IMR-90 (cell line): Measurements from ENCODE around the gene VPS37C. TPM values are rescaled to one million over a fixed set of nuclear protein-coding genes. Genes with fewer than 3 reads are reported as not detected.

Source experiments
- ATAC-seq: fragments of 200-7000 bp; cut with Tn5 transposase; 2 replicates; pipeline ENCODE4 v1.9.1; 2020; ENCODE audit warnings: low read depth, mild to moderate bottlenecking, moderate library complexity
- BruUV-seq: library from RNA; stranded (reverse); fragments of 400-500 nt; replicated peaks from 2 replicates; lab custom pipeline; 2021; lab: Mats Ljungman, UMichigan
- CTCF ChIA-PET: fragments of 300-600 bp; formaldehyde crosslinking; extraction: SDS; loops from one replicate; lab custom pipeline; 2021; ENCODE audit warnings: antibody characterized with exemption; lab: Yijun Ruan, JAX
- POLR2A ChIA-PET: fragments of 300-600 bp; sonication (Branson Sonifier 250); formaldehyde crosslinking; loops from one replicate; lab custom pipeline; 2022; ENCODE audit warnings: antibody characterized with exemption; ENCODE audit not compliant: unreplicated experiment; lab: Charles Lee
- DNase-seq: peaks from one replicate; pipeline ENCODE4 v3.0.0; 2013
- H2AFZ ChIP-seq: replicated peaks from 2 replicates; pipeline ENCODE3; 2013; ENCODE audit warnings: low read length, mild to moderate bottlenecking; ENCODE audit not compliant: poor library complexity
- H2AK5ac ChIP-seq: 2 replicates; pipeline ENCODE4 v1.6.1; 2013; ENCODE audit warnings: low read depth, low read length, inconsistent platforms
- H2AK9ac ChIP-seq: replicated peaks from 2 replicates; pipeline ENCODE3; 2013; ENCODE audit warnings: mild to moderate bottlenecking, low read depth, low read length, moderate library complexity; ENCODE audit not compliant: poor library complexity
- H2BK120ac ChIP-seq: 2 replicates; pipeline ENCODE4 v1.6.1; 2013; ENCODE audit warnings: low read depth, low read length, inconsistent platforms
- H2BK15ac ChIP-seq: 3 replicates; pipeline ENCODE4 v1.6.1; 2013; ENCODE audit warnings: low read depth, low read length, inconsistent platforms
- H2BK20ac ChIP-seq: 2 replicates; pipeline ENCODE4 v1.6.1; 2013; ENCODE audit warnings: low read depth, mild to moderate bottlenecking, inconsistent platforms, low read length, moderate library complexity
- H2BK5ac ChIP-seq: 2 replicates; pipeline ENCODE4 v1.6.1; 2013; ENCODE audit warnings: mild to moderate bottlenecking, low read depth, low read length, inconsistent platforms; ENCODE audit not compliant: poor library complexity, severe bottlenecking
- H3K14ac ChIP-seq: replicated peaks from 2 replicates; pipeline ENCODE4 v1.6.1; 2013; ENCODE audit warnings: low read depth, low read length, inconsistent platforms
- H3K18ac ChIP-seq: 2 replicates; pipeline ENCODE4 v1.6.1; 2013; ENCODE audit warnings: low read depth, low read length, control low read depth
- H3K23ac ChIP-seq: 2 replicates; pipeline ENCODE4 v1.6.1; 2013; ENCODE audit warnings: low read depth, low read length, inconsistent platforms
- H3K27ac ChIP-seq: 2 replicates; pipeline ENCODE4 v1.5.1; 2013; ENCODE audit warnings: mild to moderate bottlenecking, control low read depth, low read length; ENCODE audit not compliant: insufficient read depth
- H3K27me3 ChIP-seq: 2 replicates; pipeline ENCODE4 v1.6.1; 2013; ENCODE audit warnings: low read length; ENCODE audit not compliant: control insufficient read depth, insufficient read depth
- H3K36me3 ChIP-seq: 2 replicates; pipeline ENCODE4 v1.6.1; 2013; ENCODE audit warnings: low read length, mixed read lengths; ENCODE audit not compliant: control insufficient read depth, insufficient read depth
- H3K4ac ChIP-seq: 2 replicates; pipeline ENCODE4 v1.6.1; 2013; ENCODE audit warnings: low read depth, low read length, inconsistent platforms
- H3K4me1 ChIP-seq: 2 replicates; pipeline ENCODE4 v1.6.1; 2013; ENCODE audit warnings: low read length, mixed read lengths; ENCODE audit not compliant: control insufficient read depth, insufficient read depth
- H3K4me2 ChIP-seq: 2 replicates; pipeline ENCODE4 v1.6.1; 2013; ENCODE audit warnings: low read depth, mild to moderate bottlenecking, control low read depth, low read length, moderate library complexity
- H3K4me3 ChIP-seq: 2 replicates; pipeline ENCODE4 v1.5.1; 2013; ENCODE audit warnings: low read depth, mild to moderate bottlenecking, control low read depth, low read length, moderate library complexity; ENCODE audit not compliant: insufficient read depth
- H3K56ac ChIP-seq: 2 replicates; pipeline ENCODE4 v1.6.1; 2013; ENCODE audit warnings: low read length, inconsistent platforms; ENCODE audit not compliant: insufficient read depth; ENCODE audit errors: extremely low read depth
- H3K79me1 ChIP-seq, 2 experiments: 2 replicates each; pipeline ENCODE4 v1.6.1; 2013; ENCODE audit warnings: low read length in 2 of 2, inconsistent platforms in 1 of 2, low read depth in 1 of 2
- H3K9ac ChIP-seq: 2 replicates; pipeline ENCODE4 v1.6.1; 2013; ENCODE audit warnings: low read depth, low read length, control low read depth
- H3K9me1 ChIP-seq: 2 replicates; pipeline ENCODE4 v1.6.1; 2013; ENCODE audit warnings: low read length, inconsistent platforms; ENCODE audit not compliant: insufficient read depth
- H3K9me3 ChIP-seq: 2 replicates; pipeline ENCODE4 v1.6.1; 2013; ENCODE audit warnings: low read length; ENCODE audit not compliant: control insufficient read depth, insufficient read depth
- H4K20me1 ChIP-seq: 2 replicates; pipeline ENCODE4 v1.6.1; 2013; ENCODE audit warnings: low read length, inconsistent platforms; ENCODE audit not compliant: insufficient read depth
- H4K5ac ChIP-seq: 2 replicates; pipeline ENCODE4 v1.6.1; 2013; ENCODE audit warnings: mild to moderate bottlenecking, low read depth, low read length, control low read depth
- H4K8ac ChIP-seq, 2 experiments: 2 replicates each; pipeline ENCODE4 v1.6.1; 2013; ENCODE audit warnings: low read depth in 2 of 2, low read length in 2 of 2, control low read depth in 1 of 2, inconsistent platforms in 1 of 2
- H4K91ac ChIP-seq: 2 replicates; pipeline ENCODE4 v1.6.1; 2013; ENCODE audit warnings: low read depth, low read length, inconsistent platforms; ENCODE audit not compliant: insufficient read depth
- BHLHE40 ChIP-seq: fragments of 150-350 bp; IDR thresholded peaks from 2 replicates; pipeline ENCODE4 v1.6.1; 2016; ENCODE audit warnings: mild to moderate bottlenecking, low read depth, low read length
- RCOR1 ChIP-seq: IDR thresholded peaks from 2 replicates; pipeline ENCODE4 v1.6.1; 2012; ENCODE audit warnings: mild to moderate bottlenecking, low read length, improper control_type of control experiment; ENCODE audit not compliant: insufficient replicate concordance
- WGBS, 2 experiments: methylation state at CpG; one replicate each; pipeline versions ENCODE4 v1.1.5 to v1.1.7; 2013; ENCODE audit warnings: missing lambda C conversion rate in 2 of 2; ENCODE audit not compliant: insufficient read length in 1 of 2; ENCODE audit errors: extremely low coverage in 2 of 2; 5-methylcytosine and 5-hydroxymethylcytosine counted together
- dilution Hi-C: fragments of 300-500 bp; cut with HindIII; formaldehyde crosslinking; loops from one replicate; pipeline ENCODE4 v1.14.3; 2018; ENCODE audit warnings: low sequenced_read_pairs; ENCODE audit not compliant: unreplicated experiment
- in situ Hi-C: fragments of 300-500 bp; cut with MboI; formaldehyde crosslinking; loops from 3 replicates; pipeline ENCODE4 v1.14.3; 2019; ENCODE audit warnings: low sequenced_read_pairs, inconsistent platforms, mixed read lengths
- intact Hi-C: fragments of 100-400 bp; cut with micrococcal nuclease; formaldehyde crosslinking; loops from 2 replicates; pipeline ENCODE4 v1.10.0; 2022
- polyA plus RNA-seq, 3 experiments: library from polyadenylated mRNA; depleted of rRNA; stranded (reverse); fragments of >200 nt; gene quantifications; 2 replicates each; pipeline ENCODE4 v1.2.3, GENCODE V29; 2012; ENCODE audit warnings: low replicate concordance in 1 of 3
- total RNA-seq: library from RNA; depleted of rRNA; stranded (reverse); fragments of >200 nt; gene quantifications from 2 replicates; pipeline ENCODE4 v1.2.3, GENCODE V29; 2012

VPS37C gene
- total and polyA plus RNA-seq, 2 of the 4 experiments (the other 2 are of a cell fraction) = 3.2 to 13.2 TPM

DNA sequence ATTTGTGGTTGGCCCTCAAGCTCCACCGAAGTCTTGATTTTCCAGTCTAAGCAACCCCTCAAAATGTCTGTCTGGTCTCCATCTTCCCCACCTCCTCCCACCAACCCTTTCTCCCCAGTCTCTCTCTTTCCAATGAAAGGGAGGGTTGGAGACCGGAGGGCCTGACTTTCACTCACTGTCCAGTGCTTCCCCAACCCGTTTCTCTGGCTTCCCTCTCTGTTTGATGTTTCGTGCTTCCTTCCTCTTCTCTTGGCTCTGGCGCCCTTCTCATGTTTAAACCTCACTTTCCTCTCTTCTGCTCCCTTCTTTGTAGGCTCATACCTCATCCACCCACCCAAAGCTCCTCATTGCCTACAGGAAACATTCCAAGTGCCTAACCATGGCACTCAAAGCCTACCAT lies 11.1 kb upstream of the VPS37C start:
- H3K9me3 ChIP-seq = no peaks in the 10 kb centered on the region; the same call in none of the 2 replicates
- dilution Hi-C loops (no loop called here), intact Hi-C loops (loop anchor here (5.0 kb wide), 2 partner anchors 265 to 340 kb away; partner anchors contain the start of gene PRPF19), in situ Hi-C loops (no loop called here)
- no peak overlapping the region for H2AFZ ChIP-seq
- no peaks in the 10 kb centered on the region for H3K9me1 ChIP-seq
- ATAC-seq (no peak), DNase-seq (no peak)
- H3K4me3 ChIP-seq = no peak overlapping the region
- H3K4me1 ChIP-seq = no peaks in the 10 kb centered on the region
- H3K56ac ChIP-seq = no peak overlapping the region
- H3K23ac ChIP-seq = no peak overlapping the region
- no peak overlapping the region for H3K18ac ChIP-seq
- TF ChIP-seq RCOR1 = no peak
- TF ChIP-seq BHLHE40 = no peak
- H4K20me1 ChIP-seq = no peaks in the 10 kb centered on the region
- ChIA-PET CTCF (no interaction called here), POLR2A (no interaction called here)
- no peak overlapping the region for H3K27ac ChIP-seq
- H3K4ac ChIP-seq = no peak overlapping the region
- H4K8ac ChIP-seq = no peak overlapping the region
- no peaks in the 10 kb centered on the region for H3K79me1 ChIP-seq
- H2BK120ac ChIP-seq = no peak overlapping the region
- no TSS peak for BruUV-seq
- no peak overlapping the region for H4K91ac ChIP-seq
- WGBS, 2 experiments = 66% methylated on average over 2 of the region's 5 CpGs; no CpG with 5 or more reads in 1 of the 2 experiments
- peaks cover 56% of the 10 kb centered on the region for H3K27me3 ChIP-seq
- H2BK15ac ChIP-seq = no peak overlapping the region
- no peak overlapping the region for H2BK5ac ChIP-seq
- no peak overlapping the region for H2AK5ac ChIP-seq
- no peak overlapping the region for H3K4me2 ChIP-seq
- no peak overlapping the region for H3K9ac ChIP-seq
- no peak overlapping the region for H4K5ac ChIP-seq
- H3K36me3 ChIP-seq = no peaks in the 10 kb centered on the region
- H3K14ac ChIP-seq = no peak overlapping the region
- no peak overlapping the region for H2BK20ac ChIP-seq
- H2AK9ac ChIP-seq = no peak overlapping the region
